Measurements from ENCODE around the gene C14orf132. TPM values are rescaled to one million over a fixed set of nuclear protein-coding genes. Genes with fewer than 3 reads are reported as not detected.

The C14orf132 gene
- total RNA-seq, 1 experiment from 2014 or later: 2.6 TPM

- DNase-seq (ENCODE audit: low spot score): no peak
- in situ Hi-C loops (cut with HindIII; ENCODE audit: low sequenced_read_pairs): no loop called here
These were observed 66.1 kb downstream of the C14orf132 start for GRCh38 chr14:96105089-96105925.

GRCh38 chr14:96105926-96106441 is 66.8 kb downstream of the C14orf132 start:
- no peak for DNase-seq (ENCODE audit: low spot score)
- in situ Hi-C loops (cut with HindIII; ENCODE audit: low sequenced_read_pairs): no loop called here

GRCh38 chr14:96106891-96107290 is 67.7 kb downstream of the C14orf132 start:
- in situ Hi-C loops (cut with HindIII; ENCODE audit: low sequenced_read_pairs): no loop called here
- DNase-seq (ENCODE audit: low spot score): no peak

- in situ Hi-C loops (cut with HindIII; ENCODE audit: low sequenced_read_pairs): no loop called here
These were observed 69.1 kb downstream of the C14orf132 start for GRCh38 chr14:96108061-96108795.

GRCh38 chr14:96108911-96109310 is 69.7 kb downstream of the C14orf132 start:
- in situ Hi-C loops (cut with HindIII; ENCODE audit: low sequenced_read_pairs): no loop called here
- DNase-seq (ENCODE audit: low spot score): no peak

More at GRCh38 chr14:96108061-96108795, 69.1 kb downstream of the C14orf132 start:
- no peak for DNase-seq (ENCODE audit: low spot score)

GRCh38 chr14:96109596-96110355 is 70.6 kb downstream of the C14orf132 start:
- in situ Hi-C loops (cut with HindIII; ENCODE audit: low sequenced_read_pairs): no loop called here
- peak; percentile 37 for DNase-seq (ENCODE audit: low spot score)

- in situ Hi-C loops (cut with HindIII; ENCODE audit: low sequenced_read_pairs): no loop called here
- DNase-seq (ENCODE audit: low spot score): no peak
These were observed 72.9 kb downstream of the C14orf132 start for GRCh38 chr14:96112032-96112431.

- in situ Hi-C loops (cut with HindIII; ENCODE audit: low sequenced_read_pairs): no loop called here
- DNase-seq (ENCODE audit: low spot score): no peak
These were observed 74.8 kb downstream of the C14orf132 start for GRCh38 chr14:96114002-96114401.

GRCh38 chr14:96117101-96117897 is 78.1 kb downstream of the C14orf132 start:
- in situ Hi-C loops (cut with HindIII; ENCODE audit: low sequenced_read_pairs): no loop called here
- no peak for DNase-seq (ENCODE audit: low spot score)

- in situ Hi-C loops (cut with HindIII; ENCODE audit: low sequenced_read_pairs): no loop called here
- DNase-seq (ENCODE audit: low spot score): no peak
These were observed 78.8 kb downstream of the C14orf132 start for GRCh38 chr14:96117960-96118359.

GRCh38 chr14:96118391-96118790 is 79.2 kb downstream of the C14orf132 start:
- in situ Hi-C loops (cut with HindIII; ENCODE audit: low sequenced_read_pairs): no loop called here
- DNase-seq (ENCODE audit: low spot score): no peak

GRCh38 chr14:96119947-96120346 is 80.8 kb downstream of the C14orf132 start:
- DNase-seq (ENCODE audit: low spot score): no peak
- in situ Hi-C loops (cut with HindIII; ENCODE audit: low sequenced_read_pairs): no loop called here

- in situ Hi-C loops (cut with HindIII; ENCODE audit: low sequenced_read_pairs): no loop called here
- no peak for DNase-seq (ENCODE audit: low spot score)
These were observed 81.2 kb downstream of the C14orf132 start for GRCh38 chr14:96120392-96120791.

GRCh38 chr14:96120941-96121340 is 81.8 kb downstream of the C14orf132 start:
- in situ Hi-C loops (cut with HindIII; ENCODE audit: low sequenced_read_pairs): no loop called here
- DNase-seq (ENCODE audit: low spot score): no peak

- DNase-seq (ENCODE audit: low spot score): no peak
- in situ Hi-C loops (cut with HindIII; ENCODE audit: low sequenced_read_pairs): no loop called here
These were observed 82.7 kb downstream of the C14orf132 start for GRCh38 chr14:96121660-96122395.

- DNase-seq (ENCODE audit: low spot score): no peak
- in situ Hi-C loops (cut with HindIII; ENCODE audit: low sequenced_read_pairs): no loop called here
These were observed 83.3 kb downstream of the C14orf132 start for GRCh38 chr14:96122496-96122895.

- in situ Hi-C loops (cut with HindIII; ENCODE audit: low sequenced_read_pairs): no loop called here
These were observed 86.4 kb downstream of the C14orf132 start for GRCh38 chr14:96125536-96125935.

GRCh38 chr14:96126339-96126782 is 87.2 kb downstream of the C14orf132 start:
- no peak for DNase-seq (ENCODE audit: low spot score)
- in situ Hi-C loops (cut with HindIII; ENCODE audit: low sequenced_read_pairs): no loop called here

More at GRCh38 chr14:96125536-96125935, 86.4 kb downstream of the C14orf132 start:
- peak; percentile 79 for DNase-seq (ENCODE audit: low spot score)
